Activated CD4-positive, alpha-beta T cell treated with anti-CD3 and anti-CD28 coated beads, Interleukin-2, amount 10 ng/mL, durations not matched to agents 24 days and 14 days (primary cell): Measurements from ENCODE around the gene CD99L2. TPM values are rescaled to one million over a fixed set of nuclear protein-coding genes. Genes with fewer than 3 reads are reported as not detected.

Experiments
- DNase-seq: peaks from one replicate; pipeline ENCODE4 v3.0.0; 2022
- H3K27ac Mint-ChIP-seq: one replicate; pipeline ENCODE4 v1.8.0; 2022; ENCODE audit warnings: mild to moderate bottlenecking, mixed read lengths
- H3K27me3 Mint-ChIP-seq: one replicate; pipeline ENCODE4 v1.8.0; 2022; ENCODE audit warnings: mixed read lengths
- H3K36me3 Mint-ChIP-seq: one replicate; pipeline ENCODE4 v1.8.0; 2022; ENCODE audit warnings: low read depth, mild to moderate bottlenecking, mixed read lengths
- H3K4me1 Mint-ChIP-seq: one replicate; pipeline ENCODE4 v1.8.0; 2021; ENCODE audit warnings: mixed read lengths
- H3K4me3 Mint-ChIP-seq: one replicate; pipeline ENCODE4 v1.8.0; 2022; ENCODE audit warnings: mild to moderate bottlenecking, moderate library complexity, mixed read lengths
- H3K9me3 Mint-ChIP-seq: one replicate; pipeline ENCODE4 v1.8.0; 2021; ENCODE audit warnings: mixed read lengths
- intact Hi-C: fragments of 100-400 bp; cut with micrococcal nuclease; formaldehyde crosslinking; loops from one replicate; pipeline ENCODE4 v1.15.1; 2023
- total RNA-seq: library from RNA; stranded (reverse); gene quantifications from 2 replicates; pipeline ENCODE4 v1.2.3, GENCODE V29; 2022

The CD99L2 gene
- total RNA-seq = 8.1 and 10.9 TPM in 2 replicates

GRCh38 chrX:150898343-150899190 lies at the start of gene CD99L2:
Gene CD99L2, minus strand, starts transcription at chrX:150898668. Its CDS starts 80 bp downstream, at chrX:150898588.
- peak; percentile 96 for DNase-seq
- Mint-ChIP-seq H3K4me3 (peak within 1 kb of the TSS; percentile 91), H3K9me3 (no peaks in the 10 kb centered on the region), H3K36me3 (peaks cover 2% of the 10 kb centered on the region), H3K4me1 (peaks cover 5% of the 10 kb centered on the region), H3K27me3 (peaks cover 13% of the 10 kb centered on the region), H3K27ac (peak within 1 kb of the TSS; percentile 69)
- intact Hi-C loops = loop anchor here (1.0 to 10.0 kb wide), 4 partner anchors 18 to 1374 kb away; partner anchors contain the start of genes HMGB3 and VMA21

GRCh38 chrX:150944233-150944632 lies 45.8 kb upstream of the CD99L2 start:
- H3K4me3 Mint-ChIP-seq = no peak overlapping the region
- H3K27me3 Mint-ChIP-seq = no peaks in the 10 kb centered on the region
- H3K4me1 Mint-ChIP-seq = no peaks in the 10 kb centered on the region
- no peak for DNase-seq
- H3K27ac Mint-ChIP-seq = no peak overlapping the region
- intact Hi-C loops = no loop called here
- H3K36me3 Mint-ChIP-seq = no peaks in the 10 kb centered on the region
- H3K9me3 Mint-ChIP-seq = no peaks in the 10 kb centered on the region

GRCh38 chrX:150942942-150943594 lies 44.6 kb upstream of the CD99L2 start:
- Mint-ChIP-seq H3K4me3 (no peak overlapping the region), H3K27ac (no peak overlapping the region), H3K9me3 (no peaks in the 10 kb centered on the region), H3K4me1 (no peaks in the 10 kb centered on the region), H3K36me3 (no peaks in the 10 kb centered on the region), H3K27me3 (no peaks in the 10 kb centered on the region)
- DNase-seq = no peak
- intact Hi-C loops = no loop called here

- Mint-ChIP-seq H3K27ac (no peak overlapping the region), H3K4me1 (no peaks in the 10 kb centered on the region)
Observed at GRCh38 chrX:150941580-150941979, 43.1 kb upstream of the CD99L2 start.

GRCh38 chrX:150940844-150941495 lies 42.5 kb upstream of the CD99L2 start:
- intact Hi-C loops = no loop called here
- Mint-ChIP-seq H3K9me3 (no peaks in the 10 kb centered on the region), H3K4me3 (no peak overlapping the region), H3K27me3 (no peaks in the 10 kb centered on the region), H3K27ac (no peak overlapping the region), H3K4me1 (no peaks in the 10 kb centered on the region), H3K36me3 (no peaks in the 10 kb centered on the region)
- DNase-seq = no peak

More at GRCh38 chrX:150941580-150941979, 43.1 kb upstream of the CD99L2 start:
- DNase-seq = no peak
- intact Hi-C loops = no loop called here
- H3K4me3 Mint-ChIP-seq = no peak overlapping the region
- no peaks in the 10 kb centered on the region for H3K27me3 Mint-ChIP-seq
- no peaks in the 10 kb centered on the region for H3K36me3 Mint-ChIP-seq
- no peaks in the 10 kb centered on the region for H3K9me3 Mint-ChIP-seq

GRCh38 chrX:150936556-150936955 lies 38.1 kb upstream of the CD99L2 start:
- no peak for DNase-seq
- Mint-ChIP-seq H3K4me1 (no peaks in the 10 kb centered on the region), H3K27me3 (peaks cover 3% of the 10 kb centered on the region), H3K4me3 (no peak overlapping the region), H3K9me3 (no peaks in the 10 kb centered on the region), H3K27ac (no peak overlapping the region), H3K36me3 (no peaks in the 10 kb centered on the region)
- intact Hi-C loops = no loop called here

GRCh38 chrX:150935467-150935866 lies 37.0 kb upstream of the CD99L2 start:
- Mint-ChIP-seq H3K4me3 (no peak overlapping the region), H3K27ac (no peak overlapping the region), H3K36me3 (no peaks in the 10 kb centered on the region), H3K9me3 (no peaks in the 10 kb centered on the region), H3K4me1 (no peaks in the 10 kb centered on the region), H3K27me3 (peaks cover 3% of the 10 kb centered on the region)
- intact Hi-C loops = no loop called here
- DNase-seq = no peak

GRCh38 chrX:150934453-150934852 lies 36.0 kb upstream of the CD99L2 start:
- no peak for DNase-seq
- Mint-ChIP-seq H3K27ac (no peak overlapping the region), H3K36me3 (no peaks in the 10 kb centered on the region), H3K9me3 (no peaks in the 10 kb centered on the region), H3K27me3 (peaks cover 3% of the 10 kb centered on the region), H3K4me1 (no peaks in the 10 kb centered on the region), H3K4me3 (no peak overlapping the region)
- intact Hi-C loops = no loop called here

- intact Hi-C loops = no loop called here
- Mint-ChIP-seq H3K4me3 (no peak overlapping the region), H3K27me3 (peaks cover 3% of the 10 kb centered on the region), H3K27ac (no peak overlapping the region), H3K9me3 (no peaks in the 10 kb centered on the region), H3K36me3 (no peaks in the 10 kb centered on the region), H3K4me1 (no peaks in the 10 kb centered on the region)
- DNase-seq = no peak
Observed at GRCh38 chrX:150933945-150934350, 35.5 kb upstream of the CD99L2 start.

- Mint-ChIP-seq H3K27ac (no peak overlapping the region), H3K36me3 (no peaks in the 10 kb centered on the region), H3K27me3 (peaks cover 1% of the 10 kb centered on the region), H3K4me3 (no peak overlapping the region), H3K9me3 (no peaks in the 10 kb centered on the region), H3K4me1 (no peaks in the 10 kb centered on the region)
- intact Hi-C loops = no loop called here
- DNase-seq = no peak
Observed at GRCh38 chrX:150929058-150929457, 30.6 kb upstream of the CD99L2 start.

GRCh38 chrX:150926791-150927190 lies 28.3 kb upstream of the CD99L2 start:
- intact Hi-C loops = no loop called here
- no peaks in the 10 kb centered on the region for H3K4me1 Mint-ChIP-seq

GRCh38 chrX:150926304-150926703 lies 27.8 kb upstream of the CD99L2 start:
- H3K27me3 Mint-ChIP-seq = no peaks in the 10 kb centered on the region
- H3K4me1 Mint-ChIP-seq = no peaks in the 10 kb centered on the region
- no peaks in the 10 kb centered on the region for H3K36me3 Mint-ChIP-seq
- no peak overlapping the region for H3K27ac Mint-ChIP-seq
- H3K9me3 Mint-ChIP-seq = no peaks in the 10 kb centered on the region
- H3K4me3 Mint-ChIP-seq = no peak overlapping the region
- intact Hi-C loops = no loop called here
- no peak for DNase-seq

More at GRCh38 chrX:150926791-150927190, 28.3 kb upstream of the CD99L2 start:
- Mint-ChIP-seq H3K27me3 (no peaks in the 10 kb centered on the region), H3K9me3 (no peaks in the 10 kb centered on the region), H3K27ac (no peak overlapping the region), H3K36me3 (no peaks in the 10 kb centered on the region), H3K4me3 (no peak overlapping the region)
- no peak for DNase-seq

GRCh38 chrX:150919401-150919800 lies 20.9 kb upstream of the CD99L2 start:
- intact Hi-C loops = no loop called here
- no peaks in the 10 kb centered on the region for H3K36me3 Mint-ChIP-seq
- H3K27me3 Mint-ChIP-seq = no peaks in the 10 kb centered on the region
- DNase-seq = no peak
- H3K4me1 Mint-ChIP-seq = no peaks in the 10 kb centered on the region
- H3K4me3 Mint-ChIP-seq = no peak overlapping the region
- H3K9me3 Mint-ChIP-seq = no peaks in the 10 kb centered on the region
- H3K27ac Mint-ChIP-seq = no peak overlapping the region

GRCh38 chrX:150913511-150913910 lies 15.0 kb upstream of the CD99L2 start:
- H3K4me3 Mint-ChIP-seq = no peak overlapping the region
- no peak overlapping the region for H3K27ac Mint-ChIP-seq
- H3K27me3 Mint-ChIP-seq = peaks cover 3% of the 10 kb centered on the region
- no peaks in the 10 kb centered on the region for H3K36me3 Mint-ChIP-seq
- DNase-seq = no peak
- intact Hi-C loops = no loop called here
- H3K9me3 Mint-ChIP-seq = no peaks in the 10 kb centered on the region
- H3K4me1 Mint-ChIP-seq = no peaks in the 10 kb centered on the region
